ENCODE data around the gene INAFM1.

DNA sequence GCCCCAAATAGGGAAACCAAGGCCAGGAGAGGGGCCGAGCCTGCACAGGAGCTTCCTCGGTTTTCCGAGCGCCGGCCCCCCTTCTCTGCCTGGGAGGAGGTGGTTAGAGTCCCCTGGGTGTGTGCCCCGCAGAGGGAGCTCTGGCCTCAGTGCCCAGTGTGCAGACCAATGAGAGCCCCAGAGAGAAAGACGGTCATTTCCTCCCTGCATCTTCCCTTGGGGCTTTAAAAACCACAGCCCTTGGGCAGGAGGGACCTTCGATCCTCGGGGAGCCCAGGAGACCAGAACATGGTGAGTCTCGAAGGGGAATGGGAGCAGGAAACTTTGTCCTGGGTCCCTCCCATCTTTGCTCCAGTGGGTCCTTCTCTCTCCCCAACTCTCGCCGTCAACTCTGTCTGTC is 34.9 kb downstream of the INAFM1 start, which contains the start of gene C5AR1:
- TF ChIP-seq, protein P1, sequence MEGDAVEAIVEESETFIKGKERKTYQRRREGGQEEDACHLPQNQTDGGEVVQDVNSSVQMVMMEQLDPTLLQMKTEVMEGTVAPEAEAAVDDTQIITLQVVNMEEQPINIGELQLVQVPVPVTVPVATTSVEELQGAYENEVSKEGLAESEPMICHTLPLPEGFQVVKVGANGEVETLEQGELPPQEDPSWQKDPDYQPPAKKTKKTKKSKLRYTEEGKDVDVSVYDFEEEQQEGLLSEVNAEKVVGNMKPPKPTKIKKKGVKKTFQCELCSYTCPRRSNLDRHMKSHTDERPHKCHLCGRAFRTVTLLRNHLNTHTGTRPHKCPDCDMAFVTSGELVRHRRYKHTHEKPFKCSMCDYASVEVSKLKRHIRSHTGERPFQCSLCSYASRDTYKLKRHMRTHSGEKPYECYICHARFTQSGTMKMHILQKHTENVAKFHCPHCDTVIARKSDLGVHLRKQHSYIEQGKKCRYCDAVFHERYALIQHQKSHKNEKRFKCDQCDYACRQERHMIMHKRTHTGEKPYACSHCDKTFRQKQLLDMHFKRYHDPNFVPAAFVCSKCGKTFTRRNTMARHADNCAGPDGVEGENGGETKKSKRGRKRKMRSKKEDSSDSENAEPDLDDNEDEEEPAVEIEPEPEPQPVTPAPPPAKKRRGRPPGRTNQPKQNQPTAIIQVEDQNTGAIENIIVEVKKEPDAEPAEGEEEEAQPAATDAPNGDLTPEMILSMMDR (conservative IDR thresholded peaks at IDR 0.05 in 1 of 2, IDR thresholded peaks at IDR 0.05 in 1 of 2; ENCODE audit: extremely low read depth in 1 of 2, insufficient read depth in 1 of 2, low read depth in 1 of 2, low read length in 2 of 2): no peak
- no peak for TF ChIP-seq EZH2 (IDR thresholded peaks at IDR 0.05; ENCODE audit: borderline replicate concordance, low read length)

All from mammary epithelial cell (primary cell).